GM19099 (cell line): ENCODE measurements around the gene C1GALT1.

Source experiments
- POLR2A ChIP-seq: IDR thresholded peaks from 3 replicates; pipeline ENCODE4 v1.6.1; 2011; ENCODE audit warnings: low read depth; ENCODE audit not compliant: insufficient read length; ENCODE audit errors: extremely low read depth

C1GALT1 gene

GRCh38 chr7:7266257-7266881, 84.0 kb downstream of the C1GALT1 start:
- TF ChIP-seq POLR2A, result no peak

GRCh38 chr7:7271094-7271874, 88.9 kb downstream of the C1GALT1 start:
- no peak for TF ChIP-seq POLR2A

- TF ChIP-seq POLR2A, result no peak
These were observed 90.0 kb downstream of the C1GALT1 start for GRCh38 chr7:7272294-7272693.

- no peak for TF ChIP-seq POLR2A
These were observed 92.4 kb downstream of the C1GALT1 start for GRCh38 chr7:7274782-7275181.

- no peak for TF ChIP-seq POLR2A
These were observed 93.8 kb downstream of the C1GALT1 start for GRCh38 chr7:7276161-7276560.

- TF ChIP-seq POLR2A, result no peak
These were observed 108.2 kb downstream of the C1GALT1 start for GRCh38 chr7:7290429-7291122.

- TF ChIP-seq POLR2A, result no peak
These were observed 109.7 kb downstream of the C1GALT1 start for GRCh38 chr7:7292085-7292484.

GRCh38 chr7:7292608-7293007, 110.3 kb downstream of the C1GALT1 start:
- TF ChIP-seq POLR2A, result no peak

- no peak for TF ChIP-seq POLR2A
These were observed 110.7 kb downstream of the C1GALT1 start for GRCh38 chr7:7293092-7293491.

GRCh38 chr7:7294911-7295310, 112.6 kb downstream of the C1GALT1 start:
- no peak for TF ChIP-seq POLR2A
